ENCODE results near the gene ROMO1. TPM values are rescaled to one million over a fixed set of nuclear protein-coding genes. Genes with fewer than 3 reads are reported as not detected.
A peak's percentile ranks its signal among the peaks of the same experiment; 100 is the strongest.

Gene ROMO1
- total and polyA plus RNA-seq, 10 of the 15 experiments (the other 5 are each of a cell fraction or from before 2014, with no cell fraction given): 23.2 to 631 (median 352) TPM

DNA sequence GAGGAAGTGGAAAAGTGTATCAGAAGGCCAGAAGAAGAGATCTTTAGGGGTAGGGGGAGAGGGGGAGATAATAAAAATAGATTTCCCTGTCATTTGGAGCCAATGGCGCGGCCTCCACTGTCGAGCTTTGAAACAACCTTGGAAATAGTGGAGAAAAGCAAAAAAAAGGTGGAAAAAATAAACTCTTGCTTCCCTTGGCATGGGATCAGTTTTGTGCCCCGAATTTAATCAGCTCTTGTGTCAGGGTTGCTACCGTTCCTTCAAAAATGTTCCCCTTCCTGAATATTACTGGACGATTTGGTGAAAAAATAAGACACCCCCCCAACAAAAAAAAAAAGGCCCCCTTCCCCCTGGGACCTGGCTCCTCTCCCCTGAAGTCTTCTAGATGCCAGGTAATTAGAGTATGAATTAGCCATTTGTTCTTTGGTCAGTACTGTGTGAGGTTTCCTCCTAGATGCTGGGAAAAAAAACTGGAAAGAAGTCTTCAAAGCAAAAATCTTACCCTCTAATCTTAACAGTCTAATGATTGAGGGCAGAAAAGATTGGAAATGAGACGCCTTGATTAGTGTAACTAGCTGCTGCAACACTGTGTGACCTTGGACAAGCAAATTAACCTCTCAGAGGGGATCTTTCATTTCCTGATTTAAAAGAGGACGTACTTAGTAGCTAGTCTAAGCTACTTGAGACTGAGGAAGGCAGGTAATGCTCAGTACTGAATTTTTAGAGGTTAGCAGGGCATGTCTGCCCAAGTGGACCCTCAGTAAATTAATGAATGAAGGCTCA is 43.7 kb downstream of the ROMO1 start (continued):
- TF ChIP-seq, protein P1, sequence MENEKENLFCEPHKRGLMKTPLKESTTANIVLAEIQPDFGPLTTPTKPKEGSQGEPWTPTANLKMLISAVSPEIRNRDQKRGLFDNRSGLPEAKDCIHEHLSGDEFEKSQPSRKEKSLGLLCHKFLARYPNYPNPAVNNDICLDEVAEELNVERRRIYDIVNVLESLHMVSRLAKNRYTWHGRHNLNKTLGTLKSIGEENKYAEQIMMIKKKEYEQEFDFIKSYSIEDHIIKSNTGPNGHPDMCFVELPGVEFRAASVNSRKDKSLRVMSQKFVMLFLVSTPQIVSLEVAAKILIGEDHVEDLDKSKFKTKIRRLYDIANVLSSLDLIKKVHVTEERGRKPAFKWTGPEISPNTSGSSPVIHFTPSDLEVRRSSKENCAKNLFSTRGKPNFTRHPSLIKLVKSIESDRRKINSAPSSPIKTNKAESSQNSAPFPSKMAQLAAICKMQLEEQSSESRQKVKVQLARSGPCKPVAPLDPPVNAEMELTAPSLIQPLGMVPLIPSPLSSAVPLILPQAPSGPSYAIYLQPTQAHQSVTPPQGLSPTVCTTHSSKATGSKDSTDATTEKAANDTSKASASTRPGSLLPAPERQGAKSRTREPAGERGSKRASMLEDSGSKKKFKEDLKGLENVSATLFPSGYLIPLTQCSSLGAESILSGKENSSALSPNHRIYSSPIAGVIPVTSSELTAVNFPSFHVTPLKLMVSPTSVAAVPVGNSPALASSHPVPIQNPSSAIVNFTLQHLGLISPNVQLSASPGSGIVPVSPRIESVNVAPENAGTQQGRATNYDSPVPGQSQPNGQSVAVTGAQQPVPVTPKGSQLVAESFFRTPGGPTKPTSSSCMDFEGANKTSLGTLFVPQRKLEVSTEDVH (IDR thresholded peaks at IDR 0.05; ENCODE audit: low read depth, partially characterized antibody): no peak
- no peak for TF ChIP-seq TBL1XR1 (IDR thresholded peaks at IDR 0.05; ENCODE audit: low read depth, low read length)
- TF ChIP-seq CUX1 (IDR thresholded peaks at IDR 0.05; ENCODE audit: insufficient replicate concordance, low read depth, low read length): no peak
- TF ChIP-seq FOXM1 (IDR thresholded peaks at IDR 0.05; ENCODE audit: low read depth, low read length): peak; percentile 5; the same call in 1 of the 2 replicates
- no peak for TF ChIP-seq USF2 (IDR thresholded peaks at IDR 0.05; ENCODE audit: borderline replicate concordance, low read depth, low read length)
- no peak for TF ChIP-seq JUND (IDR thresholded peaks at IDR 0.05; ENCODE audit: low read depth, low read length)
- no peak for TF ChIP-seq ETV6 (conservative IDR thresholded peaks at IDR 0.05 in 1 of 2, IDR thresholded peaks at IDR 0.05 in 1 of 2; ENCODE audit: borderline replicate concordance in 1 of 2, low read depth in 1 of 2)
- no peak for TF ChIP-seq HDAC2 (IDR thresholded peaks at IDR 0.05)
- TF ChIP-seq, protein P2, sequence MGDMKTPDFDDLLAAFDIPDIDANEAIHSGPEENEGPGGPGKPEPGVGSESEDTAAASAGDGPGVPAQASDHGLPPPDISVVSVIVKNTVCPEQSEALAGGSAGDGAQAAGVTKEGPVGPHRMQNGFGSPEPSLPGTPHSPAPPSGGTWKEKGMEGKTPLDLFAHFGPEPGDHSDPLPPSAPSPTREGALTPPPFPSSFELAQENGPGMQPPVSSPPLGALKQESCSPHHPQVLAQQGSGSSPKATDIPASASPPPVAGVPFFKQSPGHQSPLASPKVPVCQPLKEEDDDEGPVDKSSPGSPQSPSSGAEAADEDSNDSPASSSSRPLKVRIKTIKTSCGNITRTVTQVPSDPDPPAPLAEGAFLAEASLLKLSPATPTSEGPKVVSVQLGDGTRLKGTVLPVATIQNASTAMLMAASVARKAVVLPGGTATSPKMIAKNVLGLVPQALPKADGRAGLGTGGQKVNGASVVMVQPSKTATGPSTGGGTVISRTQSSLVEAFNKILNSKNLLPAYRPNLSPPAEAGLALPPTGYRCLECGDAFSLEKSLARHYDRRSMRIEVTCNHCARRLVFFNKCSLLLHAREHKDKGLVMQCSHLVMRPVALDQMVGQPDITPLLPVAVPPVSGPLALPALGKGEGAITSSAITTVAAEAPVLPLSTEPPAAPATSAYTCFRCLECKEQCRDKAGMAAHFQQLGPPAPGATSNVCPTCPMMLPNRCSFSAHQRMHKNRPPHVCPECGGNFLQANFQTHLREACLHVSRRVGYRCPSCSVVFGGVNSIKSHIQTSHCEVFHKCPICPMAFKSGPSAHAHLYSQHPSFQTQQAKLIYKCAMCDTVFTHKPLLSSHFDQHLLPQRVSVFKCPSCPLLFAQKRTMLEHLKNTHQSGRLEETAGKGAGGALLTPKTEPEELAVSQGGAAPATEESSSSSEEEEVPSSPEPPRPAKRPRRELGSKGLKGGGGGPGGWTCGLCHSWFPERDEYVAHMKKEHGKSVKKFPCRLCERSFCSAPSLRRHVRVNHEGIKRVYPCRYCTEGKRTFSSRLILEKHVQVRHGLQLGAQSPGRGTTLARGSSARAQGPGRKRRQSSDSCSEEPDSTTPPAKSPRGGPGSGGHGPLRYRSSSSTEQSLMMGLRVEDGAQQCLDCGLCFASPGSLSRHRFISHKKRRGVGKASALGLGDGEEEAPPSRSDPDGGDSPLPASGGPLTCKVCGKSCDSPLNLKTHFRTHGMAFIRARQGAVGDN (IDR thresholded peaks at IDR 0.05): peak; percentile 48
- TF ChIP-seq POLR2AphosphoS2 (IDR thresholded peaks at IDR 0.05; ENCODE audit: low read depth, low read length): peak; percentile 33
- peak; percentile 91; the same call in 1 of the 2 replicates for TF ChIP-seq ESRRA (IDR thresholded peaks at IDR 0.05; ENCODE audit: low read length)
- TF ChIP-seq MEF2A (IDR thresholded peaks at IDR 0.05; ENCODE audit: insufficient read depth, low read depth, low read length): no peak
- TF ChIP-seq KAT2A (conservative IDR thresholded peaks at IDR 0.05; ENCODE audit: control insufficient read depth, low read depth, low read length): no peak
- TF ChIP-seq EGR1 (IDR thresholded peaks at IDR 0.05; ENCODE audit: borderline replicate concordance in 1 of 2, low read depth in 2 of 2, low read length in 2 of 2): no peak
- TF ChIP-seq SMARCA5 (IDR thresholded peaks at IDR 0.05): peak; percentile 82

Measured in GM12878 (cell line).